ENCODE results near the gene ENTPD2.
A peak's percentile ranks its signal among the peaks of the same experiment; 100 is the strongest.
"Not testable (repeated sequence)": the region's sequence is repeated elsewhere in the genome, so short reads cannot be mapped to it uniquely, and the experiment has no call there.

The ENTPD2 gene

GRCh38 chr9:137045294-137046087, 8.4 kb downstream of the ENTPD2 start:
- DNase-seq (ENCODE audit: low read depth in 3 of 3) = no peak

DNA sequence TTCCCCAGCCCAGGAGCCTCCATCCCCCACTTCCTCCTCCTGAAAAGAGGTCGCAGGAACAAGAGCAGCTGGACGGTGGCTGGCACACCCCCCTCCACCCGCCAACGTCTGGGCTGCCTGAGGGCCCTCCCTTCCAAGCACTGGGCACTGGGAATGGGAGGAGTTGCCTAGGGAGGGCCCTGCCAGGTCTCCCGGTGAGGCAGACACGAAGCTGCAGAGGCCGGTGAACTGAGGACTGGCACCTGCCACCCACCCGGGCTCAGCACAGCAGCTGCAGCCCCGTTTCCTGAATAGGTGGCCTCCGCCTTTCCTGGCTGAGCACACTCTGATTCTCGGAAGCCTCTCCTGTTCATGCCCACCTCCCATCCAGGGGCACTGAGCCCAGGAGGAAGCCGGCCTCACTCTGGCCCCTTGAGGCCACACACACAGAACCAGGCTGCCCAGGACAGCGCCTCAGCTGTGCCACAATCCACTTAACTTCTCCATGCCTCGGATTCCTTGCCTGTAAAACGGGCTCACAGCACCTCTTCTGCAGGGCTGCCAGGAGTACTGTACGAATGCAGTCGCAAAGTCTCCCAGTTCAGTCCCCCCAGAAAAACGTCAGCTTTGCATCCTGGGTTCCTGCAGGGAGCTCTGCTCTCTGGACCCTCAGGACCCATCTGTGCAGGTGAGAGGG, 9.2 kb downstream of the ENTPD2 start:
- no peak for DNase-seq (ENCODE audit: low read depth in 3 of 3)

DNA sequence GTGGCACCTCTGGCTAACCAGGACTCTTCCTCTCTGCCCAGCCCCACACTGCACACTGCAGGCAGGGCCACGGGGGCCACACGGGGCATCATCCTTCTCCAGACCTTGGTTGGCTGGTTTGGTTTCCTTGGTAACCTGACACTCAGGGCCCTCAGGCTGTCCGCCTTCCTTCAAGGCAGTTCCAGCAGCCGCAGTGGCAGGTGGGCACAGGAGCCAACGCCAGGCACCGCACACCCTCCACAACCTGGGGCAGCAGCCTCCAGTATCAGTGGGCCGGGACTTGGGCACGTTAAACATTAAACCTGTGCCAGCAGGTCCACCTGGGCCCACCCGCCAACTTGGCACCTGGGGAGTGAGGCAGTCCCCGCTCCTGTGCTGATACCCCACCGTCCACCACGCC, 9.8 kb downstream of the ENTPD2 start:
- no peak for DNase-seq (ENCODE audit: low read depth in 3 of 3)

DNA sequence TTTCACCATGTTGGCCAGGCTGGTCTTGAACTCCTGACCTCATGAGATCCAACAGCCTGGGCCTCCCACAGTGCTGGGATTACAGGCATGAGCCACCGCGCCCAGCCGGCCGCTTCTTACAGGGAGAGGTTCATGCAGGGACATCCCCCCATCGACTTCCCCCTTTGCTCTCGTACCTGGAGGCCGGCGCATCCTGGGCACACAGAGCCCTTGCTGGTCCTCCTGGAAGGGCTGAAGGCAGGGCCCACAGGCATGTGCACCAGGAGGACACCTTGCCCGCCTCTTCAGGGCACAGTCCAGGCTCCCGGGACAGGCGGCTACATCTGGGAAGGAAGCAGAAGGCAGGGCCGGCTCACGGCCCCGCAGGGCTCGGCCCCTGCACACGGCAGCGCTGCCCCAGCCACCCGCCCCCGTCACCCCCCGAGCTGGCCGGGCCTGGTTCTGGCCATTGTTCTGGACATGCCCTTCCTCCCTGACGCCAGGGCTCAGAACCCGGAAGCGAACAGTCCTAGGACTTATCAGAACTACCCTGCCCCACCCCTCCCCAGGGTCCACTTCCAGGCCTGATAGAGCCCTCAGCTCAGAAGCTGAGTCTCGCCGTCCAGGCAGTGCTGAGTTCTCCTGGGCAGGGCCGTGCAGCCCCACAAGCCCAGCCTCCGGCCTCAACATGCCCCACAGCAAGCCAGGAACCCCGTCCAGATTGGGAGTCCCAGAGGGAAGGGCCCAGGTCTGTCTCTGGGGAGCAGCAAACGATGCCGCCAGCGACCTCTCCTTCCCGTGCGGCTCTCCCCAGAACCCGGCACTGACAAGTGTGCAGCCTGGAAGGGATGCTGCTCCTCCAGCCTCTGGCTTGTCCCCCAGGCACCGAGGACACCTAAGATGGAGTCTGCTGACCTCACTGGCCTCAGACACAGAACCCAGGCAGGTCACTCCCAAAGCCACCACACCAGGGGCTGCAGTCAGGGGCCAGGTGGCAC, 10.8 kb downstream of the ENTPD2 start:
- no peak for DNase-seq (ENCODE audit: low read depth in 3 of 3)

GRCh38 chr9:137041124-137041523, 12.7 kb downstream of the ENTPD2 start:
- DNase-seq (ENCODE audit: low read depth in 3 of 3) = no peak

- DNase-seq (ENCODE audit: low read depth in 3 of 3) = no peak
Observed at GRCh38 chr9:137040568-137040967, 13.3 kb downstream of the ENTPD2 start.

- DNase-seq (ENCODE audit: low read depth in 3 of 3) = no peak
Observed at GRCh38 chr9:137039611-137040366, 14.1 kb downstream of the ENTPD2 start.

DNA sequence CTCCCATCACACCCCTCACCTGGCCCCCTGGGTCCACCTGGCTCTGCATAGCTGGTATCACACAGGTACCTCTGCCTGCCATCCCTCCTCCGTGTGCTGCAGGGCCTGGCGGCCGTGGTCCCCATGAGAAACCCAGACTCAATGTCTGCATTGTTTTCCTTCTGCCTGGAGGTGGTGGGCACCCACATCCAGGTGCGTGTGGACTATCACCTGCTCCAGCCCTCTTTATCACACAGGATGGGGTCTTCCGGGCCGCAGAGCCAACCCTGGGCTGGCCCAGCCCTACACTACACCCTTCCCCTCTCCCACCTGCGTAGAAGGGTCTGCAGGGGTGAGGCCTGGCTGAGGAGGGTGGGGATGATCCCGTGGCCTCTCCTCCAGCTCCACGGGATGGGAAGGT, 14.9 kb downstream of the ENTPD2 start:
- no peak for DNase-seq (ENCODE audit: low read depth in 3 of 3)

DNA sequence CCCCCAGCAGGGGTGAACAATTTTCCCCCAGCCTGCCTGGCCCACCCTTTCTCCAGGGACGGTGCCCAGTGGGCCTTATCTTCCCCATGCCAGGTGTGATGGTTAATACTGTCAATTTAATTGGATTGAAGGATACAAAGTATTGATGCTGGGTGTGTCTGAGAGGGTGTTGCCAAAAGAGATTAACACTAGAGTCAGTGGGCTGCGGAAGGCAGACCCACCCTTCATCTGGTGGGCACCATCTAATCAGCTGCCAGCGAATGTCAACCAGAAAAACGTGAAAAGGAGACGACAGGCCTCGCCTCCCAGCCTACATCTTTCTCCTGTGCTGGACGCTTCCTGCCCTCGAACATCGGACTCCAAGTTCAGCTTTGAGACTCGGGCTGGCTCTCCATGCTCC, 16.4 kb downstream of the ENTPD2 start:
- no peak for DNase-seq (ENCODE audit: low read depth in 3 of 3)

- DNase-seq (ENCODE audit: low read depth in 3 of 3) = no peak
Observed at GRCh38 chr9:137037035-137037434, 16.8 kb downstream of the ENTPD2 start.

GRCh38 chr9:137035937-137036336, 17.9 kb downstream of the ENTPD2 start:
- DNase-seq (ENCODE audit: low read depth in 3 of 3) = no peak

DNA sequence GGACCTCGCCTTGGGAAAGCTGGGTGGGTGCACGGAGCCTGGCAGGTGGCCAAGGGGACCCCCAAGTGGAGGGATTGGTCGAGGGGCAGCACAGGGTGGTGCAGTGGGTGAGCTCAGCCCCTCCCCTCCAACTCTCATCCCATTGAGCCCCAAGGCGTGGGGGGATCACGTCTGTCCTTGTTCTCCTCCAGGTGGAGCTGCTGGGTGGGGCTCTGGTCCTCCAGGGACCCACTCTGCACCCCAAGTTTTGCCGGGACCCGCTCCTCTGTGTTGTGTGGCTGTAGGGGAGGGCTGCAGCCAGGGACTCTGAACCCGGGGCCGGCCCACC, 18.4 kb downstream of the ENTPD2 start:
- no peak for DNase-seq (ENCODE audit: low read depth in 3 of 3)

- DNase-seq (ENCODE audit: low read depth in 3 of 3) = peak; percentile 74 to 77 (median 74)
Observed at GRCh38 chr9:137034709-137035506, 19.0 kb downstream of the ENTPD2 start.

DNA sequence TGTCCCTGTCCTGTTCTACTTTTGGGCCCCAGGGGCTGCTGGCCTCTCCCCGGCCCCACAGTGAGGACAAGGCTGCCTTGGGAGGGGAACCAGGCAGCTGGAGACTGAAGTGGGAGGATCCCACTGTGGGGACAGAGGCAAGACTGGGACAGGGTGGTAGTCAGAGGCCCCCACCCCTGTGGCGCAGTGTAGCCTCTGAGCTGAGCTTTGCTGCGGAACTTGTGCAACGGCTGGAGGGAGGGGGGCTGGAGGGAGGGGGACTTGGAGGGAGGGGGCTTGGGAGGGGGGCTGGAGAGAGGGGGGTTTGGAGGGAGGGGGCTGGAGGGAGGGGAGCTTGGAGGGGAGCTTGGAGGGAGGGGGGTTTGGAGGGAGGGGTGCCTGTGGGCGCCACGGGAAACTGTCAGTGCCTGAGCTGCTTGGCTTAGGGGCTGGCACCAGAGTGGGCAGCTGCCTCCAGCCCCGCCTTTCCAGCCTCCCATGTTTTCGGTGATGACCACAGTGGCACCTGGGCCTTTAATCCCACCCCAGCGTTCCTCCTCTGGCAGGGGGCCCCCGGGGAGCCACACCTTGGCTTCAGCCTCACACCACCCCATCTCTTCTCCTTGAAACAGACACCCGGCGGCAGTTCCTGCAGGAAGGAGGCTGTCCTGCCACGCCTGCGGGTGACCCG, 19.7 kb downstream of the ENTPD2 start:
- DNase-seq (ENCODE audit: low read depth in 3 of 3) = no peak

GRCh38 chr9:137033481-137033880, 20.4 kb downstream of the ENTPD2 start:
- DNase-seq (ENCODE audit: low read depth in 3 of 3) = not testable (repeated sequence)

DNA sequence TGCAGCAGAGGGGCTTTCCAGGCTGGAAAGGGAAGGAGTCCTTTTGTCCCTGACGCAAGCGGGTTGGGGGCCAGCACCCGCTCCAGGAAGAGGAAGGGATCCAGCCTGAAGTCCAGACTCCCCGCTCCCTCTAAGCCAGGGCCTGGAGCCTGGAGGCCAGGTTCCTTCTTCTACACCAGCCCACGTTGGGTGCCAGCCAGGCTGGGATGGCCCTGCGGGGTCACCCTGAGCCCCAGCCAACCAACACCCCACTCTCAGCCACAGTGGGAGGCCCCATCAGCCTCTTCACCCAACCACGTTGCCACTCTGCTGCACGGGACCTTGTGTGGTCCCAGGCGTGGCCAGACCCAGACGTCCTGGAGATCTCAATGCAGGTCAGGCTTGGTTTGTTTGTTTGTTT, 21.0 kb downstream of the ENTPD2 start:
- DNase-seq (ENCODE audit: low read depth in 3 of 3) = no peak

GRCh38 chr9:137031904-137032640, 21.8 kb downstream of the ENTPD2 start, which contains the start of gene FUT7:
TSS of gene FUT7 (minus strand) at chr9:137032088. CDS start at chr9:137031991, 97 bp downstream.
- DNase-seq (ENCODE audit: low read depth in 3 of 3) = no peak

GRCh38 chr9:137030538-137031527, 23.0 kb downstream of the ENTPD2 start:
- no peak for DNase-seq (ENCODE audit: low read depth in 3 of 3)
